ENCODE results near the gene KDM4B. TPM values are rescaled to one million over a fixed set of nuclear protein-coding genes. Genes with fewer than 3 reads are reported as not detected.

Gene KDM4B
- total and polyA plus RNA-seq, 2 donors (not counting 1 experiment from before 2014, with no cell fraction given): 75.5 to 205 TPM

- no peaks in the 10 kb centered on the region for H3K4me1 Mint-ChIP-seq
- Histone ChIP-seq H3K27me3 (replicated peaks in 1 of 4; ENCODE audit: control extremely low read depth in 1 of 4, control insufficient read depth in 3 of 4, insufficient read depth in 4 of 4, low read length in 3 of 4) (no peaks in the 10 kb centered on the region), H3K27ac (ENCODE audit: low read length in 2 of 2) (no peak overlapping the region), H2AFZ (ENCODE audit: insufficient read depth, low read depth, low read length, poor library complexity, severe bottlenecking) (no peak overlapping the region), H3K9ac (ENCODE audit: low read length) (no peak overlapping the region), H3K4me1 (ENCODE audit: control insufficient read depth in 2 of 2, insufficient read depth in 2 of 2, low read length in 2 of 2) (no peaks in the 10 kb centered on the region), H3K9me3 (ENCODE audit: control extremely low read depth in 1 of 3, control insufficient read depth in 2 of 3, insufficient read depth in 1 of 3, low read length in 2 of 3) (peaks cover 0 to 11% (median 0%) of the 10 kb centered on the region in 3 donors), H3K36me3 (replicated peaks in 1 of 2; ENCODE audit: control extremely low read depth in 1 of 2, control insufficient read depth in 1 of 2, extremely low read depth in 1 of 2, insufficient read depth in 2 of 2, low read length in 1 of 2) (no peaks in the 10 kb centered on the region), H3K79me2 (ENCODE audit: control insufficient read depth, insufficient read depth, low read length) (no peaks in the 10 kb centered on the region), H4K20me1 (ENCODE audit: control insufficient read depth, insufficient read depth, low read length, poor library complexity, severe bottlenecking) (no peaks in the 10 kb centered on the region), H3K4me2 (replicated peaks; ENCODE audit: low read depth, low read length, poor library complexity, severe bottlenecking) (no peak overlapping the region), H3K4me3 (ENCODE audit: control extremely low read depth in 1 of 5, extremely low read depth in 1 of 5, insufficient read depth in 1 of 5, low read depth in 2 of 5, low read length in 4 of 5) (no peak overlapping the region)
- no peak overlapping the region for H3K4me3 Mint-ChIP-seq
- DNase-seq: no peak
- TF ChIP-seq CTCF (IDR thresholded peaks at IDR 0.05) (no peak), EZH2 (IDR thresholded peaks at IDR 0.05; ENCODE audit: borderline replicate concordance, insufficient read depth, low read depth, low read length, poor library complexity, severe bottlenecking) (no peak)
- no peaks in the 10 kb centered on the region for H3K9me3 Mint-ChIP-seq (ENCODE audit: insufficient read depth)
- WGBS (ENCODE audit: insufficient coverage): 70% methylated on average over 2 of the region's 2 CpGs
- H3K27me3 Mint-ChIP-seq: peaks cover 12% of the 10 kb centered on the region
- intact Hi-C loops (cut with micrococcal nuclease): no loop called here
- H3K27ac Mint-ChIP-seq: no peak overlapping the region
- CTCF ChIA-PET: no interaction called here
- POLR2A ChIA-PET: no interaction called here
- ATAC-seq (ENCODE audit: low read depth): no peak
These were observed 196.7 kb downstream of the KDM4B start for GRCh38 chr19:5165697-5166019.

DNA sequence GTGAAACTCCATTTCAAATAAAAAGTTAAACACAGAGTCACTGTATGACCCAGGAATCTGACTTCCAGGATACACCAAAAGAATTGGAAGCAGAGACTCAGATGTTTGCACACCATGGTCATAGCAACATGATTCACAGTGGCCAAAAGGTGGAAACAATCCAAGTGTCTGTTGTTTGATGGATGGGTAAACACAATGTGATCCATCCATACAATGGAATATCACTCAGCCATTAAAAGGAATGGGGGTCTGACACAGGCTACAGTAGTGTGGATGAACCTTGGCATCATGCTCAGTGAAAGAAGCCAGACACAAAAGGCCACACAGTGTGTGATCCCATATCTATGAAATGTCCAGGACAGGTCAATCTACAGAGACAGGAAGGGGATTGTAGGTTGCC, 197.3 kb downstream of the KDM4B start:
- Histone ChIP-seq H3K9ac (ENCODE audit: low read length) (no peak overlapping the region), H4K20me1 (ENCODE audit: control insufficient read depth, insufficient read depth, low read length, poor library complexity, severe bottlenecking) (no peaks in the 10 kb centered on the region), H3K4me3 (ENCODE audit: control extremely low read depth in 1 of 5, extremely low read depth in 1 of 5, insufficient read depth in 1 of 5, low read depth in 2 of 5, low read length in 4 of 5) (no peak overlapping the region), H3K4me2 (replicated peaks; ENCODE audit: low read depth, low read length, poor library complexity, severe bottlenecking) (no peak overlapping the region), H3K27ac (ENCODE audit: low read length in 2 of 2) (no peak overlapping the region), H2AFZ (ENCODE audit: insufficient read depth, low read depth, low read length, poor library complexity, severe bottlenecking) (no peak overlapping the region), H3K4me1 (ENCODE audit: control insufficient read depth in 2 of 2, insufficient read depth in 2 of 2, low read length in 2 of 2) (no peaks in the 10 kb centered on the region), H3K79me2 (ENCODE audit: control insufficient read depth, insufficient read depth, low read length) (no peaks in the 10 kb centered on the region), H3K27me3 (replicated peaks in 1 of 4; ENCODE audit: control extremely low read depth in 1 of 4, control insufficient read depth in 3 of 4, insufficient read depth in 4 of 4, low read length in 3 of 4) (no peaks in the 10 kb centered on the region), H3K36me3 (replicated peaks in 1 of 2; ENCODE audit: control extremely low read depth in 1 of 2, control insufficient read depth in 1 of 2, extremely low read depth in 1 of 2, insufficient read depth in 2 of 2, low read length in 1 of 2) (no peaks in the 10 kb centered on the region), H3K9me3 (ENCODE audit: control extremely low read depth in 1 of 3, control insufficient read depth in 2 of 3, insufficient read depth in 1 of 3, low read length in 2 of 3) (peaks cover 0 to 11% (median 0%) of the 10 kb centered on the region in 3 donors)
- POLR2A ChIA-PET: interaction anchor here (0.7 kb wide), 1 partner anchor 452 kb away, joined by 5 read pairs; no protein-coding TSS in a partner anchor
- Mint-ChIP-seq H3K4me1 (no peaks in the 10 kb centered on the region), H3K27ac (no peak overlapping the region), H3K27me3 (peaks cover 12% of the 10 kb centered on the region), H3K4me3 (no peak overlapping the region), H3K9me3 (ENCODE audit: insufficient read depth) (no peaks in the 10 kb centered on the region)
- CTCF ChIA-PET: no interaction called here
- DNase-seq (no peak), ATAC-seq (ENCODE audit: low read depth) (no peak)
- TF ChIP-seq CTCF (IDR thresholded peaks at IDR 0.05) (no peak), EZH2 (IDR thresholded peaks at IDR 0.05; ENCODE audit: borderline replicate concordance, insufficient read depth, low read depth, low read length, poor library complexity, severe bottlenecking) (no peak)
- intact Hi-C loops (cut with micrococcal nuclease): no loop called here

Measured in B cell (primary cell).